ENCODE data around the gene RSPH10B2.
A peak's percentile ranks its signal among the peaks of the same experiment; 100 is the strongest.
"Not testable (repeated sequence)": the region's sequence is repeated elsewhere in the genome, so short reads cannot be mapped to it uniquely, and the experiment has no call there.

The RSPH10B2 gene

DNA sequence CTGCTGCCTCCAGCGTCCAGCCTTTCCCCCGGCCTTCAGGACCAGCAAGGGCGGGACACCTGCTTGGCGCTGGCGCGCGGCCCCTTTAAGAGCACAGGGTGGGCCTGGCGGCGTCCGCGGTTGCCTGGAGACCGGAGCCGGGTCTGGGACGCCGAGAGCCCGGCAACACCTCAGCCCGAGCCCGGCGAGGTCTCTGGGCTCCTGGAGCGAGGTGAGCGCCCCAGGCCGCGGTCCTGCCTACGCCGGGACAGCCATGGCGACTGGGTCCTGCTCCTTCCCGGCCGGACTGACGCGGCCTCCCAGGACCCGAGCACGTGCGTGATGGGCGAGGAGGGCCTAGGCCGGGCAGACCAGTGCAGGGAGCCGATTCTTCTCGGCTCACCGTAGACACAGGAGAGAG, at the start of gene RSPH10B2:
TSS of gene RSPH10B2 (plus strand) at position 140 of the 400 bp plus-strand sequence. CDS start 3,575 bp downstream, outside the sequence.
- DNase-seq (ENCODE audit: low read depth in 4 of 4, low spot score in 1 of 4): not testable (repeated sequence)

DNA sequence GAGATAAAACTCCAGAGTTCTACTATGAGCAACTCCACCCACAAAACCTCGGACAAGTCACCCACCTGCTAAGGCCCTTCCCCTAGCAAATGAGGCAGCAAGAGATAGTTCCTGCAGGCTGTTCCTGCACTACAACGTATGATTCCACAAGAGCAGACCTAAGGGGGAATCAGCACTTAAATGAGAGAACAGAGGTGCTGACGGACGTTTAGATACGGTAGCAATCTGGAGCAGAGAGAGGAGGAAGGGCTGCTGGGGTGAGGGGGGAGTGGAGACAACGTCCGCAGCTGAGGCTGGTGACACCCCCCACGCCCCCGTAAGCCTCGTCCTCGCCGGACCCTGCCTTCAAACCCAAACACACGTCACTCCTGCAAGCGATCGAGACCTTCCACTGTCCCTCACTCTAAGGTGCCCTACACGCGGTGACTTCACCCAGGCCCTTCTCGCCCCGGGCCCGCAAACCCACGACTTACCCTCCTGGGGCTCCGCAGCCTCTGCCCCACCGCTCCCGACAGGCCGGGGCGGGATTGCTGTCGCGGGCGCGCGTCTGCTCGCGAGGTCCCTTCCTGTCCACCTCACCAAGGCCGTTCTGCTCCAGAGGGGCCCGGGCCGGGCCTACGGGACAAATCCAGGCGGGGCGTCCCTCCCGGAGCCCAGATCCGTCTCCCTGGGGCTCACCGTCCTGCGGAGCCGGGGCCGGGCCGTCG, 47.8 kb upstream of the RSPH10B2 start:
- DNase-seq (ENCODE audit: low read depth in 4 of 4, low spot score in 1 of 4): peak in 1 of 4 experiments; percentile 5

DNA sequence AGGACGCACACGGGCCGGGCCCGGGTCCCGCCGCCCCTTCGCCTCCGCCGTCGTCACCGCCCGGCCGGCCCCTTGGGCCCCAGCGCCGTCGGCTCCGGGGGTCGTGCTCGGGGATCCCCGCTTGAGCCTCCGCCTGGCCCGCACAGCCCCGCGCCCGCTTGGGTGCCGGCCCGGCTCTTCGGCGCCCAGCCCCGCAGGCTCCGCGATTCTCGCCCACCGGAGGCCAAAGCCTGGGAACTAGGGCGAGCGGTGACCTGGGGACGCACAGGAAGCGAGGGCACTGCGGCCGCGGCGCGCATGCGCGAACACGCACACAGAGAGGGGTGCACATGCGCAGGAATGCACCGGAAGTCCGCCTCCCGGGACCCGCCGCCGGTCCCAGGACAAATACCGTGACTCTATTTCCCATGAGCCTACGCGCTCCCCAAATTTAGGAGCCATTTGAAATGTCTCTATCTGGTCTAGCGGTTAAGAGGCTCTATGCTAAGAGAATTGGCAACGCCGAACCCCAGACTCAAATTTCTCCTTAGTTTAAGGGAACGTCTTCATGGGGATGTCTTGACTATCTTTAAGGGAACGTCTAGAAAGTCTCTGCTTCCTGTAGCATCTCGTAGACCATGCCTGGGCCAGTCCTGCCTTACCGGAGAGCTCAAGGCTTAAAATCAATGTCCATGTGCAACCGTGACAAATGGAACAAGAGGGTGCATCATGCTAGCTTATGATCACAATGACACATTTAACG, 47.1 kb upstream of the RSPH10B2 start, which contains the start of gene ZNF12:
TSS of gene ZNF12 (minus strand) at position 282 of the 742 bp plus-strand sequence. CDS start 1,774 bp downstream, outside the sequence.
- peak; percentile 86 to 97 (median 92) for DNase-seq (ENCODE audit: low read depth in 4 of 4, low spot score in 1 of 4)

DNA sequence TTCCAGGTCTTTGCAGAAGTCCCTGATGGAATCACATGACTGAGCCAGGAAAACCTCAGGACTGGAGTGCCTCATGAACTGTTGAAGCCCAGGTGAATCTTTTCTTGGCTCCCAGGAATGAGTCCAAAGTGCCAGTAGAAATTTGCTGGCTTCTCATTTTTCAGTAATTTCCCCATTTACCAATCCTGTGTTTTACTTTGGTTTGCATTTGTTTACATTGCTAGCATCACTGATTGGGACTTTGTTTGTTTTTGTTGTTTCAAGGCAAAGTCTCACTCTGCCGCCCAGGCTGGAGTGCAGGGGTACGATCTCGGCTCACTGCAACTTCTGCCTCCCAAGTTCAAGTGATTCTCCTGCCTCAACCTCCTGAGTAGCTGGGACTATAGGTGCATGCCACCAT, 45.6 kb upstream of the RSPH10B2 start:
- no peak for DNase-seq (ENCODE audit: low read depth in 4 of 4, low spot score in 1 of 4)

DNA sequence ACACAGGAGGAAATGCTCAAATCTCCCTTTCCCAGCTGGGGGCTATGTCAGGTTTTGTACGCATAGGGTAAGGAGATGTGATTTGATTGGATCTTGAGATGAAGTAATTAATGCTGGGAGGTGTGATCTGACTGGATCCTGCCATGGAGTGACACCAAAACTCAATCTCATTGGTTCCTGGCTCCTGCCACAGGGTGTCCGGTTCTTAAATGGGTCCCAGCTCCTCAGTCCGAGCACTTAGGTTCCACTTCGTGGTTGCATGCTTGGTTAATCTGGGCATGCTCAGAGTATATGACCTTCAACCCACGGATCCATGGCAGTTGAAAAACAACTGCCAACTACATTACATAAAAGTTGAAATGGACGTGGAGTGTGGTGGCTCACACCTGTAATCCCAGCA, 44.1 kb upstream of the RSPH10B2 start:
- no peak for DNase-seq (ENCODE audit: low read depth in 4 of 4, low spot score in 1 of 4)

DNA sequence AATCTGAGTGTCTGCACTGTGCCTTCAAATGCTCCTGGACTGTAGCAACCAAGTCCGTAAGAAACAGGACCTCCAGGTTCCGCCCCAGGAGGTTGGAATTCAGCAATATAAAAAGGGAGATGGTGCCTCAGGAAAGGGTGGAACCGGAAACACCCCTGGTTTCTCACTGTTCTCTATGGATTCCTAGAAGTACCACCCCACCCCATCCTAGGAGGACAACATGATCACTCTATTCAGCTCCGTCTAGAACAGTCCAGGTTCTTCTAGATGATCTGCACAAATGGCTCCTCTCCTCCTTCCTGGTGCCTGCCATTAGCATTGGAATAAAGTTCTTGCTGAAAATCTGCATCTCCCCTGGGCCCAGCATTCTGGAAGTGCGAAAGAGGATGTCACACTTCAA, 39.5 kb upstream of the RSPH10B2 start:
- DNase-seq (ENCODE audit: low read depth in 4 of 4, low spot score in 1 of 4): no peak

DNA sequence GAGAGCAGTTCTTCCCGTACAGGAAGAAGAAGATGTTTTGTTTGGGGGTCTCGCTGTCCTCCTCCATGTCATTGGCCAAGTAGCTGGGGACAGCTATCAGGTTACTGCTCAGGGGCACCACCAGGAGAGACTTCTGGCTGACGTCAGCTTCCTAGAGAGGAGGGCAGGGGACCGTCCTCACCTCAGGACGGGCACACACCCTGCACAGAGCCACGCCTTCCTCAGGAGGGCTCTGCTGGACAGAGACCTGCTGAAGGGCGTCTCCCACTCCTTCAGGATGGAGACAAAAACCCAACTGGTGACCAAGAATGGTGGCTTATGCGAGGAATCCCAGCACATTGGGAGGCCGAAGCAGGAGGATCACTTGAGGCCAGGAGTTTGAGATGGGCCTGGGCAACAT, 38.0 kb upstream of the RSPH10B2 start:
- not testable (repeated sequence) for DNase-seq (ENCODE audit: low read depth in 4 of 4, low spot score in 1 of 4)

DNA sequence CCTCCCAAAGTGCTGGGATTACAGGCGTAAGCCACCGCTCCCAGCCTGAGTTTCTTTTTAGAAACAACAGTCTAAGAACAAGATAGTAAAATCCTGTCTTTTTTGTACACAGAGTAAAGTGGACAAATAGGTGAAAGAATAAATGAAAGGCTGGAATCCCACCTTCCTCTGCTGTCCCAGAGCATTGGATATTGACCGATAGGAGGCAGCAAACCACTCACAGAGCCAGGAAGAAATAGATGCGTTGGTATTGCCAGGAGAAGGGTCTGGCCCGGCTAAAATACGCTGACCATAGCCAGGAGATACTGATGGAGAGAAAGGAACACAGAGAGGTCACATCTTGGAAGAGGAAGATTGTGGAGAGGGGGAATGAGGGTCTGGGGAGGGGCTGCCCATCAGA, 35.8 kb upstream of the RSPH10B2 start:
- DNase-seq (ENCODE audit: low read depth in 4 of 4, low spot score in 1 of 4): no peak

DNA sequence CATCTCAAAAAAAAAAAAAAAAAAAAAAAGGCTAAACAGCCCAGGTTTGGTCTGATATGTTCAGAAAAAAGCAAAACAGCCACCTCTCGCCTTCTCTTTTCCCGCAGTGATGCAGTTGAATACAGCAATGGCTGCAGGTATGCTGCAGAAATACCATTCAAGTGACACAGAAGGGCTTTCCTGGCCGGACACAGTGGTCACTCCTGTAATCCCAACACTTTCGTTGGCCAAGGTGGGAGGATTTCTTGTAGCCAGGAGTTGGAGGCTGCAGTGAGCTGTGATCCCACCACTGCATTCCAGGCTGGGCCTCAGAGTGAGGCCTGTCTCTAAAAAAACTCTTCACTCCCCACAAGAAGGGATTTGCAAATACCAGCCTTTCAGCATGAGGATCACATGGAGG, 29.6 kb upstream of the RSPH10B2 start:
- DNase-seq (ENCODE audit: low read depth in 4 of 4, low spot score in 1 of 4): not testable (repeated sequence)

DNA sequence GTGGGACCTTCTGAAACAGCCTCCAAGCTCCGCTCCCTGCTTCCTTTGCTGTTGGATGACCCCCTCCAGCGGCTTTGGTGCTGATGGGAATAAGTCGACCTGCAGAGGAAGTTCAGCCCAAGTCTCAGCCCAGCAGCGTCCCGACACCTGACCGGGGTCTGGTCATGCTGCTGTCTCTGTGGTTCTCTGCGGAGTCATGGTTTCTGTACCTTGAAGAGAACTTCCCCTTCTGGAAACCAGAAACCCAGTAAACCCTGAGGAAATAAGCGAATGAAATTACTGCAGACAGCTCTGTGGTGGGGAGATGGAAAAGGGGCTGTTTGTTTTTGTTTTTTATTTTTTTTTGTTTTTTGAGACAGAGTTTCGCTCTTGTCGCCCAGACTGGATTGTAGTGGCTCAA, 28.9 kb upstream of the RSPH10B2 start:
- no peak for DNase-seq (ENCODE audit: low read depth in 4 of 4, low spot score in 1 of 4)

DNA sequence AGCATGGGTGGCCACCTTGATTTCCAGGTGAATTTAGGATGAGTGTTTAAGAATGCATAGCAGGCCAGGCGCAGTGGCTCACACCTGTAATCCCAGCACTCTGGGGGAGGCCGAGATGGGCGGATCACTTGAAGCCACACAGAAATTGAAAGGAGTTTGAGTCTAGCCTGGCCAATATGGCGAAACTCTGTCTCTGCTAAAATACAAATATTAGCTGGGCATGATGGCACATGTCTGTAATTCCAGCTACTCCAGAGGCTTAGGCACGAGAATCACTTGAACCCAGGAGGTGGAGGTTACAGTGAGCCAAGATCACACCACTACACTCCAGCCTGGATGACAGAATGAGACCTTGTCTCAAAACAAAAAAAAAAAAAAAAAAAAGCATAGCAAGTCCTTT, 27.6 kb upstream of the RSPH10B2 start:
- not testable (repeated sequence) for DNase-seq (ENCODE audit: low read depth in 4 of 4, low spot score in 1 of 4)

DNA sequence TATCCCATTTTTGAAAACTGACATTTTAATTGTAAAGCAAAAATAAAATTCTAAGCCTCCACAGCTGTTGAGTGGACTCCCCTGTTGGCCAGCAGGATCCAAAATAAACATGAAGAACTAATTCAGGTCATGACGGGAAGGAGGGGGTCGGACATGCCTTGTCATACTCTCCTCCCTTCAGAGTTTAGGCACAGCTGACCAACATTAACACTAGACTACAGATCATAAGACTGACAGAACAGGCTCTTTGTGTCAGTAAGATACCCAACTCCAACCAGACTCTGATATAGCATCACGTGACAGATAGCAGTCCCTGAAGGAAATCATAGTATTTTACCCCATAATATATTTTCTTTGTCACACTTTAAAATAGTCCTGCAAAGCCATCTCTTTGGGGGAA, 26.2 kb upstream of the RSPH10B2 start:
- no peak for DNase-seq (ENCODE audit: low read depth in 4 of 4, low spot score in 1 of 4)

DNA sequence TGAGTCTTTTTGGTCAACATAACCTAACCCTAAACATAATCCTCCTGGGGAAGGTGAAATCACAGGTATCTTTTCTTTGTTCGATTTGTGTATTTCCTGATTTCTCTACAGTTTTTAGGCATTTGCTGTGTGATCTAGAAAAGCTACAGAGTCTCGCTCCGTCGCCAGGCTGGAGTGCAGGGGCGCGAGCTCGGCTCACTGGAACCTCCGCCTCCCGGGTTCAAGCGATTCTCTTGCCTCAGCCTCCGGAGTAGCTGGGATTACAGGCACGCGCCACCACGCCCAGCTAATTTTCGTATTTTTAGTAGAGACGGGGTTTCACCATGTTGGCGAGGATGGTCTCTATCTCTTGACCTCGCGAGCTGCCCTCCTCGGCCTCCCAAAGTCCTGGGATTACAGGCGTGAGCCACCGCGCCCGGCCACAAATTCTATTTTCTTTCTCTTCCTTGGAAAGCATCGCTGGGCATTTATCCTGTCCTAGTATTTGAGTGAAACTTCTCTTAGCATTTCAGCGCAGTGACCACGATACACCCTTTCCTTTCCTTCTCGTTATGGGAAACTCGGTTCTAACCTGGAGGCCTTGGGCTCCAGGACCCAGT, 24.9 kb upstream of the RSPH10B2 start:
- DNase-seq (ENCODE audit: low read depth in 4 of 4, low spot score in 1 of 4): not testable (repeated sequence)

DNA sequence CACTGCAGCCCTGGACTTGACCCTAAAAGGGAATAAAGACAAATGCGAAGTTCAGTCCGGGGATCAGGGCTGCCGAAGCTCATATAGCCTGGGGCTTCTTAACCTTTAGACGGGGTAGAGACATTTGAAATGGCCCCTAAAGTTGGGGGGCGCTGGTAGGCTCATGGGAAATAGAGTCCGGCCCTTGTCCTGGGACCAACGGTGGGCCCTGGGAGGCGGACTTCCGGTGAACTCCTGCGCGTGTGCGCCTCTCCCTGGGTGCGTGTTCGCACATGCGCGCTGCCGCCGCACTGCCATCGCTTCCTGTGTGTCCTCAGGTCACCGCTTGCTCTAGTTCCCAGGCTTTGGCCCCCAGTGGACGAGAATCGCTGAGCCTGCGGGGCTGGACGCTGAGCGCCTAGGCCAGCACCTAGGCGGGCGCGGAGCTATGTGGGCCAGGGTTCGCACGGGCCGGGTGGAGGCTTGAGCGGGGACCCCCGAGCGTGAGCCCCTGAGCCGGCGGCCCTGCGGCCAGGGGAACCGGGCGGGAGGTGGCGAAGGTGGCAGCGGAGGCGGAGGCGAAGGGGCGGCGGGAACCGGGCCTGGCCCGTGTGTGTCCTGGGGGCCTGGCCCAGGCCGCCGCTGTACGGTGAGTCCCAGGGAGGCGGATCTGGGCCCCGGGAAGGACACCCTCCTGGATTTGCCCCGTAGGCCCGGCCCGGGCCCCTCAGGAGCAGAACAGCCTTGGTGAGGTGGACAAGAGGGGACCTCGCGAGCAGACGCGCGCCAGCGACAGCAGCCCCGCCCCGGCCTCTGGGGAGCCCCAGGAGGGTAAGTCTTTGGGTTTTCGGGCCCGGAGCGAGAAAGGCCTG, 24.2 kb upstream of the RSPH10B2 start:
- peak; percentile 49 to 78 (median 68) for DNase-seq (ENCODE audit: low read depth in 4 of 4, low spot score in 1 of 4)

DNA sequence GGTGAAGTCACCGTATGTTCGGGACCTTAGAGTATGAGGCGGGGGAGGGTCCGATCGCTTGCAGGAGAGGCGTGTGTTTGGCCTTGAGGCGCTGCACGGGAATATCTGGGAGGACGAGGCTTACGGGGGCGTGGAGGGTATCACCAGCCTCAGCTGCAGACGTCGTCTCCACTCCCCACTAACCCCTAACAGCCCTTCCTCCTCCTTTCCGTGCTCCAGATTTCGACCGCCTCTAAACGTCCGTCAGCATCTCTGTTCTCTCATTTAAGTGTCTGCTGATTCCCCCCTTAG, 23.6 kb upstream of the RSPH10B2 start:
- DNase-seq (ENCODE audit: low read depth in 4 of 4, low spot score in 1 of 4): peak in 1 of 4 experiments; percentile 23

DNA sequence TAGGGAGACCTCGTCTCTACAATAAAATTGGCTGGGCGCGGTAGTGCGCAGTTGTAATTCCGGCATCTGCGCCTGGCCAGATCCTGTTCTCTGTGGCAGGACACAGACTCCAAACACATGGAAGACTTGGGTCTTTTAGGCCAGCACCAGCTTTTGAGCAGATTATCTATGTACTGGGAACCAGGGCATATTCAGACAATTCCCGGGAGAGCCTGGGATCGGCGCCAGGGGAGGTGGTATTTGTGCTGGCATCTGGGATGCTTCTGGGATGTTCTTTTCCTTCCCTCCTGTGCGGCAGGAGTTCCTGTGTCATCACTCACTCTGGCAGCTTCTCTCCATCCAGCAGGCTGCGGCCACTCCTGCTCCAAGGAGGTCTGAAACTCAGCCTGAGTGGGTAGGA, 15.5 kb upstream of the RSPH10B2 start:
- DNase-seq (ENCODE audit: low read depth in 4 of 4, low spot score in 1 of 4): not testable (repeated sequence)

DNA sequence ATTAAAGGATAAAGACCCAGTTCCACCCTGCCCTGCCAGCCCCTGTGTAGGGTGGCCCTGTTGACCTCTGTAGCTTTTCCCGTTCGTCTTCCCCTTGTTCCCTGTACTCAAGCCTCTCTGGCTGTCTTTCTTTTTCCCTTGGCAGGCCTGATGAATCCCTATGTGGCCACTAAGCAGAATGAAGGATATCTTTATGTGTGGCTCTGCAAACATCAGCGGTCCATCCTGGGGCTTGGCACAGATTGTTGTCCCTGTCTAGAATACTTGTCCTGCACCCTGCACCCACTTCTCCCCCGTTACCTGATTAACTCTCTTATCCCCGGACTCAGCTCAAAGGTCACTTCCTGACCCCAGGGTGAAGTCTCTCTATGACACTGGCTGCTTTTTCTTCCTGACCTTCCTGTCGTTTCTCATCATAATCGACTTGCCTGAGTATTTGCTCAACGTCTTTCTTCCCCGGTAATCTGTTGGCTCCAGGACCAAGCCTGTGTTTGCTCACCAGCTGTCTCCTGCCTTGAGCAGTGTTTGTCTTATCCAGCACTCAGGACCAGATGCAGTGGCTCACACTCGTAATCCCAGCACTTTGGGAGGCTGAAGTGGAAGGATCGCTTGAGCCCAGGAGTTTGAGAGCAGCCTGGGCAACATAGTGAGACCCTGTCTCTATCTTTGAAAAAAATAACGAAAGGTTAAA, 9.3 kb upstream of the RSPH10B2 start:
- DNase-seq (ENCODE audit: low read depth in 4 of 4, low spot score in 1 of 4): not testable (repeated sequence)

DNA sequence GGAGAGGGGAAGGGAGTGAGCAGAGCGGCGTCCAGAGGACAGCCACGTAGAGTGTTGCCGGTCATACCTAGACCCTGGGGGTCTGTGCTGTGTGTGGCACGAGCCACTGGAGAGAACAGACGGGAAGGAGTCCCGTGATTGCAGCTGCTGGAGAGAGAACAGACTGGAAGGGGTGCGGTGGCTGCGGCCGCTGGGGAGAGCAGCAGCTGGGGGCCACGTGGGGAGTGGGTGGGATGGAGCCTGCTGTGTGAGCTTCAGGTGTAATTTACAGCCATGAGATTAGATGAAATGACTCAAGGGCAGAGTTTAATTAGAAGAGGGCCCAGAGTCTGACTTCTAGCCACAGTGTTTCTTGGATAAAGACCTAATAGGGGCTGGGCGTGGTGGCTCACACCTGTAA, 4.6 kb upstream of the RSPH10B2 start:
- not testable (repeated sequence) for DNase-seq (ENCODE audit: low read depth in 4 of 4, low spot score in 1 of 4)

DNA sequence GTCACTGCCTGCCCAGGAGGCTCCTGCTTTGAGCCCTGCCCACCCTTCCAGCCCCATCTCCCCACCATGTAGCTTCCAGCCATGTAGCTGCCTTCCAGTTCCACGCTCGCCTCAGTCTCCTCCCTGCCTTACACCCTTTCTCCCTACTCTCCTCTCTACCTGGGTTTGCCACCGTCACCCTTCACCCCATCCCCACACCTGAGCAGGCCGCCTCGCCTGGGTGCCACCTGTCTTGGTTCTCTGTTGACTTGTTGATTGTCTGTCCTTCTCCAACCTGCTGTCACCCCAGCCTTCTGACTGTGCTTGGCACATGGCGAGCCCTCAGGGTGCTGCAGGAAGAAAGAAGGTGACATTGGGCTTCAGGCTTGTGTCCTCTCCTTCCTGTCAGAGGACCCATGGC, 3.7 kb upstream of the RSPH10B2 start:
- not testable (repeated sequence) for DNase-seq (ENCODE audit: low read depth in 4 of 4, low spot score in 1 of 4)

DNA sequence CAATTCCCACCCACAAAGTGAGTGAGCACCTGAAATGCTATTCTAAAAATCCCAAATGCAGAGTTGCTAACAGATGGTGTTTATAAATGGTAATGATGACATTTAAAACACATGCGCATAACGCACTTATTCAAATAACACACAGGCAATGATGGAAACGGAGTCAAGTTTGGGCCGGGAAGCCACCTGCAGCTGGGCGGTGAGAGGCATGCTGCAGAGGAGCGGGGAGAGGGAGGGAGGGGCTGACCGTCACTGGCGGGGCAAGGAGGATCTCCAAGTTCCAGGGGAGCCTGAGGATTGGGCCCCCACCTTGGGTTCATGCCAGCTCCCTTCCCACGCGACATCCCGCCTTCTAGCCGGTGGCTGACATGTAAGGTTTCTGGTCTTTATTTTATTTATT, 7.3 kb downstream of the RSPH10B2 start:
- DNase-seq (ENCODE audit: low read depth in 4 of 4, low spot score in 1 of 4): not testable (repeated sequence)

DNA sequence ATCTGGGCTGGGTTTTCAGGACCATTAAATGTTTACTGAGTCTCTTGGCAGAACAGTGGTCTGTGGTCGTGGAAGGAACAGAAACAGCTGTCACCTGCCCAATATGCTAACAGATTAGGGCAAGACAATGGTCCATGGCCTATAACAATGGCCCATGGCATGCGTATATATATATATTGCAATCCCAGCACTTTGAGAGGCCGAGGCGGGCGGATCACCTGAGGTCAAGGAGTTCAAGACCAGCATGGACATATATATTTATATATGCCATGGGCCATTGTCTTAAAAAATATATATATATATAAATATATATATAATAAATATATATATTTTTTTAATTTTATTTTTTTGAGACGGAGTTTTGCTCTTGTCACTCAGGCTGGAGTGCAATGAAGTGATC, 27.7 kb downstream of the RSPH10B2 start:
- not testable (repeated sequence) for DNase-seq (ENCODE audit: low read depth in 4 of 4, low spot score in 1 of 4)
